Nephron progenitor cell (in vitro differentiated cells): ENCODE results near the gene RMND5B.

Experiments
- DNase-seq: peaks from one replicate; pipeline ENCODE4 v3.0.0; 2021
- H3K27ac Mint-ChIP-seq: 2 replicates; pipeline ENCODE4 v1.8.0; 2021; ENCODE audit warnings: mild to moderate bottlenecking, moderate library complexity, mixed read lengths
- H3K27me3 Mint-ChIP-seq: 2 replicates; pipeline ENCODE4 v1.8.0; 2021; ENCODE audit warnings: mild to moderate bottlenecking, low read depth, mixed read lengths; ENCODE audit not compliant: poor library complexity
- H3K36me3 Mint-ChIP-seq: 2 replicates; pipeline ENCODE4 v1.8.0; 2021; ENCODE audit warnings: low read depth, mixed read lengths
- H3K4me1 Mint-ChIP-seq: 2 replicates; pipeline ENCODE4 v1.8.0; 2021; ENCODE audit warnings: mixed read lengths
- H3K4me3 Mint-ChIP-seq: 2 replicates; pipeline ENCODE4 v1.8.0; 2021; ENCODE audit warnings: mild to moderate bottlenecking, moderate library complexity, mixed read lengths
- H3K9me3 Mint-ChIP-seq: 2 replicates; pipeline ENCODE4 v1.8.0; 2021; ENCODE audit warnings: mild to moderate bottlenecking, moderate library complexity, mixed read lengths
- CTCF ChIP-seq: fragments of 200-600 bp; sonication (generic); IDR thresholded peaks from 2 replicates; pipeline ENCODE4 v1.5.0; 2021; ENCODE audit warnings: antibody characterized with exemption

RMND5B gene

GRCh38 chr5:178115136-178115813, 15.5 kb upstream of the RMND5B start:
- peaks cover 25% of the 10 kb centered on the region for H3K4me1 Mint-ChIP-seq
- no peak for TF ChIP-seq CTCF
- no peaks in the 10 kb centered on the region for H3K36me3 Mint-ChIP-seq
- peaks cover 43% of the 10 kb centered on the region for H3K27me3 Mint-ChIP-seq
- H3K9me3 Mint-ChIP-seq = peaks cover 7% of the 10 kb centered on the region
- H3K27ac Mint-ChIP-seq = no peak overlapping the region
- H3K4me3 Mint-ChIP-seq = peak overlapping the region; percentile 85
- no peak for DNase-seq

GRCh38 chr5:178115814-178116142, 15.0 kb upstream of the RMND5B start:
- H3K27me3 Mint-ChIP-seq = peaks cover 42% of the 10 kb centered on the region
- H3K4me1 Mint-ChIP-seq = peaks cover 25% of the 10 kb centered on the region
- H3K9me3 Mint-ChIP-seq = peaks cover 7% of the 10 kb centered on the region
- TF ChIP-seq CTCF = no peak
- DNase-seq = no peak
- no peaks in the 10 kb centered on the region for H3K36me3 Mint-ChIP-seq
- H3K4me3 Mint-ChIP-seq = peak overlapping the region; percentile 68
- no peak overlapping the region for H3K27ac Mint-ChIP-seq

GRCh38 chr5:178116143-178116885, 14.5 kb upstream of the RMND5B start:
- Mint-ChIP-seq H3K27me3 (peaks cover 39% of the 10 kb centered on the region), H3K36me3 (no peaks in the 10 kb centered on the region), H3K27ac (no peak overlapping the region), H3K9me3 (peaks cover 7% of the 10 kb centered on the region), H3K4me1 (peaks cover 26% of the 10 kb centered on the region), H3K4me3 (peak overlapping the region; percentile 68)
- DNase-seq = no peak
- no peak for TF ChIP-seq CTCF

GRCh38 chr5:178117923-178118701, 12.7 kb upstream of the RMND5B start:
- H3K4me3 Mint-ChIP-seq = no peak overlapping the region
- H3K27ac Mint-ChIP-seq = no peak overlapping the region
- H3K36me3 Mint-ChIP-seq = no peaks in the 10 kb centered on the region
- DNase-seq = no peak
- TF ChIP-seq CTCF = no peak
- H3K27me3 Mint-ChIP-seq = peaks cover 28% of the 10 kb centered on the region
- peaks cover 42% of the 10 kb centered on the region for H3K4me1 Mint-ChIP-seq
- H3K9me3 Mint-ChIP-seq = no peaks in the 10 kb centered on the region

- DNase-seq = no peak
- Mint-ChIP-seq H3K4me1 (peaks cover 36% of the 10 kb centered on the region), H3K36me3 (no peaks in the 10 kb centered on the region), H3K27me3 (peaks cover 18% of the 10 kb centered on the region), H3K4me3 (no peak overlapping the region), H3K9me3 (no peaks in the 10 kb centered on the region), H3K27ac (no peak overlapping the region)
- TF ChIP-seq CTCF = no peak
These were observed 10.8 kb upstream of the RMND5B start for GRCh38 chr5:178119915-178120606.
